Right lobe of liver (tissue), 6 donors: Measurements from ENCODE around the gene DNAL4. TPM values are rescaled to one million over a fixed set of nuclear protein-coding genes. Genes with fewer than 3 reads are reported as not detected.

ENCODE experiments used
- ATAC-seq, 4 donors: fragments of 200-7000 bp; cut with Tn5 transposase; one replicate each; pipeline ENCODE4 v1.9.1; 2020; ENCODE audit warnings: mild to moderate bottlenecking in 4 of 4, moderate library complexity in 4 of 4
- DNase-seq, 3 donors: peaks; one replicate each; pipeline ENCODE4 v3.0.0-alpha.2; 2020
- H3K27ac ChIP-seq, 3 donors: fragments of 200-600 bp; one replicate each; pipeline ENCODE4 v1.8.0; 2022
- H3K27me3 ChIP-seq, 2 donors: fragments of 200-600 bp; one replicate each; pipeline ENCODE4 v1.8.0; 2022
- H3K36me3 ChIP-seq, 4 donors: fragments of 200-600 bp; sonication (generic) in 1 of 4; one replicate each; pipeline versions ENCODE4 v1.5.1 to v1.8.0; 2017 to 2022; ENCODE audit warnings: control low read depth in 1 of 4
- H3K4me1 ChIP-seq, 4 donors: fragments of 200-600 bp; sonication (generic) in 1 of 4; one replicate each; pipeline versions ENCODE4 v1.5.1 to v1.8.0; 2017 to 2022; ENCODE audit warnings: control low read depth in 1 of 4
- H3K4me3 ChIP-seq, 3 donors: fragments of 200-600 bp; one replicate each; pipeline ENCODE4 v1.8.0; 2022
- H3K9me3 ChIP-seq, 4 donors: fragments of 200-600 bp; sonication (generic) in 1 of 4; one replicate each; pipeline versions ENCODE4 v1.5.1 to v1.8.0; 2017 to 2022; ENCODE audit warnings: control low read depth in 1 of 4
- POLR2A ChIP-seq: fragments of 450-650 bp; IDR thresholded peaks from one replicate; pipeline ENCODE4 v1.6.1; 2017; ENCODE audit warnings: antibody characterized with exemption, mild to moderate bottlenecking
- WGBS: methylation state at CpG from one replicate; pipeline ENCODE4 v1.1.6; 2018; ENCODE audit warnings: low coverage, low lambda C conversion rate; ENCODE audit not compliant: insufficient coverage; ENCODE audit errors: missing lambda C conversion rate; 5-methylcytosine and 5-hydroxymethylcytosine counted together
- intact Hi-C, 2 donors: fragments of 100-400 bp; cut with DNase I; formaldehyde crosslinking; loops; one replicate each; pipeline versions ENCODE4 v1.11.2 to v1.14.1; 2022
- total RNA-seq, 6 experiments: library from RNA; depleted of rRNA in 2 of 6; stranded (reverse); fragments of >200 nt in 2 of 6; fragmentation: NEBNext Ultra II Directional in 3 of 6; extraction: Animal tissue kit (Norgen Biotek cat#: 25700) in 3 of 6; gene quantifications; one replicate each; pipeline versions ENCODE4 v1.1.0 to v1.2.4, GENCODE V29; 2016 to 2023
- TF ChIP-seq, protein P1 (sequence below), 4 donors: fragments of 200-600 bp in 3 of 4; fragments of 450-650 bp in 1 of 4; IDR thresholded peaks; one replicate each; pipeline versions ENCODE4 v1.5.1 to v1.8.0; 2016 to 2022; ENCODE audit warnings: antibody characterized with exemption in 4 of 4, mild to moderate bottlenecking in 2 of 4
- donor health status: DM: no; HTN: yes; CAD: no.
- donor health status: DM: no; HTN: no; CAD: no.
- donor health status: DM: no; HTN: no; CAD: no.
- donor health status: DM: no; HTN: yes; CAD: no.
- donor health status: DM: no; HTN: yes; CAD: no.

DNAL4 gene
- total RNA-seq, 6 experiments from 2014 or later = 2.0 to 6.2 (median 5.1) TPM

DNA sequence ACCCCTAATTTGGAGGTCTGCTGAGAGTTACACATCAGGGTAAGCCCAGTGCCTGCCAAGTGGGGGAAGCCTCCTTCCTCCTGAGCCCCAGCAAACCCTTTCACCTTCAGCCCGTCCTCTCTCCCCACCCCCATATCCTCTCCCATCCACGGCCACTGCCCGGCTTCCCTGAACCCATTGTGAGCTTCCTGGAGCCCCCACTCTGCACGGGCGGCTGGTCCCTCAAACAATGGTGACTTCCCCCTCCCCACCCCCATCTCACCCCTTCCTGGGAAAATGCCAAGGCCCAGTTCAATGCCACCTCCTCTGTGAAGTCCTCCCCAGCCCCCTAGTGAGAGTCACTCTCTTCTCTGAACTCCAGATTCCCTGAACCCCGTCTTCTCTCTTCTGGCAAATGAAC lies 17.9 kb downstream of the DNAL4 start:
- Histone ChIP-seq H3K36me3 (no peaks in the 10 kb centered on the region), H3K27ac (no peak overlapping the region), H3K27me3 (no peaks in the 10 kb centered on the region), H3K4me3 (no peak overlapping the region), H3K4me1 (no peaks in the 10 kb centered on the region), H3K9me3 (no peaks in the 10 kb centered on the region)
- no peak for TF ChIP-seq POLR2A
- TF ChIP-seq, protein P1, sequence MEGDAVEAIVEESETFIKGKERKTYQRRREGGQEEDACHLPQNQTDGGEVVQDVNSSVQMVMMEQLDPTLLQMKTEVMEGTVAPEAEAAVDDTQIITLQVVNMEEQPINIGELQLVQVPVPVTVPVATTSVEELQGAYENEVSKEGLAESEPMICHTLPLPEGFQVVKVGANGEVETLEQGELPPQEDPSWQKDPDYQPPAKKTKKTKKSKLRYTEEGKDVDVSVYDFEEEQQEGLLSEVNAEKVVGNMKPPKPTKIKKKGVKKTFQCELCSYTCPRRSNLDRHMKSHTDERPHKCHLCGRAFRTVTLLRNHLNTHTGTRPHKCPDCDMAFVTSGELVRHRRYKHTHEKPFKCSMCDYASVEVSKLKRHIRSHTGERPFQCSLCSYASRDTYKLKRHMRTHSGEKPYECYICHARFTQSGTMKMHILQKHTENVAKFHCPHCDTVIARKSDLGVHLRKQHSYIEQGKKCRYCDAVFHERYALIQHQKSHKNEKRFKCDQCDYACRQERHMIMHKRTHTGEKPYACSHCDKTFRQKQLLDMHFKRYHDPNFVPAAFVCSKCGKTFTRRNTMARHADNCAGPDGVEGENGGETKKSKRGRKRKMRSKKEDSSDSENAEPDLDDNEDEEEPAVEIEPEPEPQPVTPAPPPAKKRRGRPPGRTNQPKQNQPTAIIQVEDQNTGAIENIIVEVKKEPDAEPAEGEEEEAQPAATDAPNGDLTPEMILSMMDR (IDR thresholded peaks at IDR 0.05) = no peak
- ATAC-seq = peak in 1 of 4 donors; percentile 14
- intact Hi-C loops = no loop called here
- DNase-seq = no peak
- WGBS = 54% methylated on average over 5 of the region's 6 CpGs

DNA sequence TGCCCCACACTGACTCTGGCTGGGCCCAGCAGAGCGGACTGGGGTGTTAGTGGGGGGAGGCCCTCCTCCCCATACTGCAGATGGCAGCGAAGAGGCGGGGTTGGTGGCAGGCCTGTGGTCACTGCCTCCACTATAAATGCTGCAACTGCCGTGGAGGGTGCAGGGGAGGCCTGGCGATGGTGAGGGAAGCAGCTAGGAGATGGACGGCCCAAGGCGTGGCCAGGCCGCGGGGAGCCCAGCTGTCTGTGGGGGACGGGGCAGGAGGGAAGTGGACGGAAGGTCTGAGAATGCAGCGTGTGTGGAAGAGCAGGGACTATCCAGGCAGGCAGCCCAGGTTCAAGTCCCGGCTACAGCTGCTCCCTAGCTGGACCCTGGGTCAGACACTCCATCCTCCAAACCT lies 18.3 kb downstream of the DNAL4 start:
- H3K27me3 ChIP-seq = no peaks in the 10 kb centered on the region
- no peak overlapping the region for H3K27ac ChIP-seq
- ATAC-seq (peak in 1 of 4 donors; percentile 15), DNase-seq (no peak)
- H3K36me3 ChIP-seq = no peaks in the 10 kb centered on the region
- TF ChIP-seq POLR2A = no peak
- TF ChIP-seq, protein P1 (IDR thresholded peaks at IDR 0.05) = no peak
- intact Hi-C loops = no loop called here
- 70% methylated on average over 6 of the region's 13 CpGs for WGBS
- no peaks in the 10 kb centered on the region for H3K4me1 ChIP-seq
- no peaks in the 10 kb centered on the region for H3K9me3 ChIP-seq
- H3K4me3 ChIP-seq = no peak overlapping the region

DNA sequence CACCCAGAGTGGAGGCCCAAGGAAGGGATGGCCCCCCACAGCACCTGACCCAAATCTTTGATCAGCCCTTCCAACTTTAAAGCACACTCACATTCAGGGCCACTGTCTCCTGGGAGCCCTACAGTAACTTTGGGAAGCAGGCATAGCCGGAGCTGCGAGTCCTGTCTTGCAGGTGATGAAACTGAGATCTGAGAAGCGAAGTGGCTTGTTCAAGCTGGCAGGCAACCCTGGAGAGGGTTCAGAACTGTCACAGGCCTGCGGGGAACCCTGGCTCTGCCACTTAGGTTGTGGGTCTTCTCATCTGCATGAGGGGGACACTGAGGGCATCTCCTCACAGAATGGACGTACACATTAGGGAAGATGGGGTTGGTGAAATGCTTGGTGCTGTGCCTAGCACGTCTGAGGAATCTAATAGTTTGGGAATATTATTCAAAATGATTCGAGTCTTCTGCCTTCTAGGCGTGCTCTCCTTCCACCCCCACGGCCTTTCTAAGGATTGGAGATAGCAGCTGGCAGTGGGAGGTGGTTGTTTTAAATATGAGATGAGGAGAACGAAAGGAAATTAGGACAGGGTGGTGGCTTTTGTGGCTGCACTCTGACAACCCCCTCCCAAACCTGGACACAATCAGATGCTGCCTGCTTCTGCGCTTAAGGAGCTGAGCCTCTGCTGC lies 19.3 kb downstream of the DNAL4 start:
- H3K27me3 ChIP-seq = no peaks in the 10 kb centered on the region
- intact Hi-C loops = no loop called here
- no peak for DNase-seq
- 49% methylated on average over 6 of the region's 11 CpGs for WGBS
- no peak overlapping the region for H3K4me3 ChIP-seq
- no peak overlapping the region for H3K27ac ChIP-seq
- ATAC-seq = no peak
- no peaks in the 10 kb centered on the region for H3K4me1 ChIP-seq
- H3K9me3 ChIP-seq = no peaks in the 10 kb centered on the region
- TF ChIP-seq, protein P1 (IDR thresholded peaks at IDR 0.05) = no peak
- no peak for TF ChIP-seq POLR2A
- no peaks in the 10 kb centered on the region for H3K36me3 ChIP-seq

DNA sequence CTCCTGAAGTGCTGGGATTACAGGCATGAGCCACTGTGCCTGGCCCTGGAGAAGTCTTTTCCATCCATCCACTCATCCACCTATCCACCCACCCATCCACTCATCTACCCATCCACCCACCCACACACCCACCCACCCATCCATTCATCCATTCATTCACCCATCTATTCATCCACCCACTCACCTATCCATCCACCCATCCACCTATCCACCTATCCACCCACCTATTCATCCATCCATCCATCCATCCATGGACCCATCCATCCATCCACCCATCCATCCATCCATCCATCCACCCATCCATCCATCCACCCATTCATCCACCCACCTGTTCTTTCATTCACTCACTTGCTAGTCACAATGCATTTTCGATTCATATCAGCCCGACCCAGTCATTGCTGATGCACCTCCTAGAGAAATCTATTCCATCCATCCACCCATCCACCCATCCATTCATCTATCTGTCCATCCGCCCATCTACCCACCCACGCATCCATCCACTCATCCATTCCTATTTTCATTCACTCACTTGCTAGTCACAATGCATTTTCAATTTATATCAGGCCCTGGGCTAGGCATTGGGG lies 20.5 kb downstream of the DNAL4 start:
- H3K4me1 ChIP-seq = no peaks in the 10 kb centered on the region
- ATAC-seq = no peak
- DNase-seq = no peak
- intact Hi-C loops = no loop called here
- H3K36me3 ChIP-seq = no peaks in the 10 kb centered on the region
- H3K27ac ChIP-seq = no peak overlapping the region
- no peaks in the 10 kb centered on the region for H3K27me3 ChIP-seq
- 80% methylated on average over 4 of the region's 4 CpGs for WGBS
- H3K9me3 ChIP-seq = no peaks in the 10 kb centered on the region
- TF ChIP-seq POLR2A = no peak
- TF ChIP-seq, protein P1 (IDR thresholded peaks at IDR 0.05) = no peak
- H3K4me3 ChIP-seq = no peak overlapping the region
